Muscle layer of duodenum (tissue), 2 donors: ENCODE data around the gene WDFY1.

ENCODE experiments used
- H3K27ac ChIP-seq: one replicate; pipeline ENCODE4 v1.7.0; 2013; ENCODE audit warnings: mild to moderate bottlenecking, low read length
- H3K27me3 ChIP-seq: one replicate; pipeline ENCODE4 v1.7.0; 2013; ENCODE audit warnings: low read depth, mild to moderate bottlenecking, control low read depth, low read length
- H3K36me3 ChIP-seq, 2 donors: one replicate each; pipeline ENCODE4 v1.7.0; 2013; ENCODE audit warnings: low read length in 2 of 2, control low read depth in 1 of 2, mild to moderate bottlenecking in 1 of 2; ENCODE audit not compliant: insufficient read depth in 2 of 2, control insufficient read depth in 1 of 2
- H3K4me1 ChIP-seq, 2 donors: one replicate each; pipeline ENCODE4 v1.7.0; 2013; ENCODE audit warnings: low read length in 2 of 2, mild to moderate bottlenecking in 2 of 2, control low read depth in 1 of 2, moderate library complexity in 1 of 2; ENCODE audit not compliant: insufficient read depth in 2 of 2, control insufficient read depth in 1 of 2
- H3K4me3 ChIP-seq, 2 donors: one replicate each; pipeline ENCODE4 v1.7.0; 2013; ENCODE audit warnings: low read length in 2 of 2, low read depth in 1 of 2, mild to moderate bottlenecking in 1 of 2
- H3K9me3 ChIP-seq, 2 donors: one replicate each; pipeline ENCODE4 v1.7.0; 2013; ENCODE audit warnings: low read length in 2 of 2, control low read depth in 1 of 2, mild to moderate bottlenecking in 1 of 2; ENCODE audit not compliant: control insufficient read depth in 1 of 2
- donor health status: healthy.

Gene WDFY1

DNA sequence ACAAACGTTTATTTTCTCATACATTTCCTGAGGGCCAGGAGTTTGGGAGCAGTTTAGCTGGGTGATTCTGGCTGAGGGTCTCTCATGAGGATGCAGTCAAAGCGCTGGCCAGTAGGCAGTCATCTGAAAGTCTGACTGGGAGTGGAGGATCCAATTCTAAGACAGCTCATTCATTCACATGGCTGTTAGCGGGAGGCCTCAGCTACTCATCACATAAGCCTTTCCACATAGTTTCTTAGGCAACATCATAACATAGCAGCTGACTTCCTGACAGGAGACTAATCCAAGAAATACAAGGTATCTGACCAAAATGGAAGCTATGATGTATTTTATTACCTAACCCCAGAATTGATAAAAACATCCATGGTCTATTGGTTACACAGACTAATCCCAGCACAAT, 9.3 kb upstream of the WDFY1 start:
- Histone ChIP-seq H3K4me3 (no peak overlapping the region), H3K27ac (no peak overlapping the region), H3K4me1 (peaks cover 20% of the 10 kb centered on the region in 2 donors), H3K9me3 (no peaks in the 10 kb centered on the region), H3K36me3 (peaks cover 0 to under 1% of the 10 kb centered on the region in 2 donors), H3K27me3 (no peaks in the 10 kb centered on the region)

DNA sequence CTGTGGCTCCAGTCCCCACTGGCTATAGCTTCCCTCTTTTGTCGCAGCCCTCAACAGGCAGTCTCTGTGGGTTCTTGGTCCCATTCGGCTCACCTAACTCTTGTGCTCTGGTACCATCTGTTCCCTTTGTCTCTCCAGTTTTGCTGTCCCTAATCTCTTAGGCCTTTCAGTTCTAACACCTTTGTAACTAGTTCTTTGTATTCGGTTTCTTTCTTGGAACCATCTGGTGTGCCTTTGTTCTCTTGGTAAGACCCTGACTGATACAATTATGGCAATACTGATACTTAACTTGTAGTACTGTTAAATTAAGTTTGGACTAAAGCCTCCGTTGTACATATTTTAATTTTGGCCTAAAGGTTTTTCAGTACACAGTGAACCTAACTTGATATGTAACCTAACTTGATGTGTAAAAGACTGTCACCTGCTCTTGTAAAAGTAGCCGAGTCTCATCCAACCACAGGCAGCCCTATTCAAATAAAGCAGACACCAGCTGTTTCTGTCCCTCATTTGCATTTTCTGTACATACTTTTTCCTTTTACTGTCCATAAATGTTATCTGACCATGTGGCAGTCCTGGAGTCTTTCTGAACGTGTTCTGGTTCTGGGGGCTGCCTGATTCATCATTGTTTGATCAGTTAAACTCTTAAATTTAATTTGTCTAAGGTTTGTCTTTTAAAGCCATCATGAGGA, 7.3 kb upstream of the WDFY1 start:
- Histone ChIP-seq H3K36me3 (no peaks in the 10 kb centered on the region), H3K4me1 (peaks cover 5 to 7% of the 10 kb centered on the region in 2 donors), H3K4me3 (no peak overlapping the region), H3K9me3 (no peaks in the 10 kb centered on the region), H3K27ac (no peak overlapping the region), H3K27me3 (no peaks in the 10 kb centered on the region)

DNA sequence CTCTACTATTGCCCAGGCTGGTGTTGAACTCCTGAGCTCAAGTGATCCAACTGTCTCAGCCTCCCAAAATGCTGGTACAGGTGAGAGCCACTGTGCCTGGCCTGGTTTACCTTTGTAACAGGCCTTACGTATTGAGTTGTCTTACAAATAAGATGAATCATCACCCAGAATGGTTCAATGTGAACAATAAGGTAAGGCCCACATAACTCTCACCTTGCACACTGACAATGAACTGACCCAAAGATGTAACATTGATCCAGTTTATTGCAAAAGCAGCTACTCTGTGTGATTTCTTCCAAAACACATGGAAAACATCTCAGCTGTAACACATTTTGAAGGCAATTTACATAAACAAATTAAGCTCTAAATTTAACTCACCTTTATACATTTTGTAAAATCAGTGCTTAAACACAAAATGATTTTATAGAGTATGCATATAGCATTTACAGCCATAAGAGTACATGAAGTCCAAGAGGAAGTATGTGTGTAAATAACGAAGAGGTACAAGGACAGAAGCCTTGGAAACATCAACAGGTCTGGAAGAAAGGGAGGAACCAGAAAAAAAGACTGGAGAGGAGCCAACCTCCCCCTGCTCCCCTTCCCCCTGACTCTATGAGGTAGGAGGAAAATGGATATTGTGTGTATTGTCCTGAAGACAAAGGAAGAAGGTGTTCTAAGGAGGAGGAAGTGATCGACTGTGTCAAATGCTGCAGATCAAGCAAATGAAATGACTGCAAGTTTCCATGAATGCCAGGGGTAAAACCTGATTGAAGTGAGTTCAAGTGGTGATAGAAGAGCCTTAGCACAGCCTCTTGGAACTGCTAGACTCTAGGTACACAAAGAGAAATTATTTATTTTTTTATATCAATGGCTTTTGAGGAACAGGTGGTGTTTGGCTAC, 5.6 kb upstream of the WDFY1 start:
- Histone ChIP-seq H3K27me3 (no peaks in the 10 kb centered on the region), H3K4me1 (peaks cover under 1 to 6% of the 10 kb centered on the region in 2 donors), H3K27ac (peak overlapping the region; percentile 5), H3K36me3 (no peaks in the 10 kb centered on the region), H3K4me3 (no peak overlapping the region), H3K9me3 (no peaks in the 10 kb centered on the region)

DNA sequence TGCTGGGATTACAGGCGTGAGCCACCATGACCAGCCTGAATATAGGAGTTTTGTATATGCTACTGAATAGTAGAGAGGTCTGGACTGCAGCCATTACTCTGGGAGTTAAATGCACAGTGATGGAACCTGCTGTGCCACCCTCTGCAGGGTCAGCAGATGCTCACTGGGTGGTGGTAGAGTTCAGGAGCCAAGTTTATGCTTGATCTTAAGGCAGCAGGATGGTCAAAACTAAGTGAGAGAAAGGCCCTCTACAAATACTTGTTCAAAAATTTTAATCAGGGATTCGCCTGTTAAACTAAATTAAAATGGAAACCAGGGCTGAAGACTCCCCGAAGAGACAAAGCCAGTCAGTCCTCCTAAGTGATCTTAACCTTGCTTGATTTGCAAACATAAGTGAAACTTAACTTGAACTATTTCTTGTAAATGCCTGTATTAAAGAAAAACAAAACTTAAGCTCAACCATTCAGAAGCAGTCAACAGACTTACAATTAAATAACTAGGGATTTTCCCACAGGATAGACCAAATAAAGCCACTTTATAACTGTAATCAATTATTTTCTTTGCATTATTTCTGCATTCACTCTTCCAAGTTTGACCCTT, 4.2 kb upstream of the WDFY1 start:
- Histone ChIP-seq H3K27ac (no peak overlapping the region), H3K4me1 (peaks cover 3 to 11% of the 10 kb centered on the region in 2 donors)

DNA sequence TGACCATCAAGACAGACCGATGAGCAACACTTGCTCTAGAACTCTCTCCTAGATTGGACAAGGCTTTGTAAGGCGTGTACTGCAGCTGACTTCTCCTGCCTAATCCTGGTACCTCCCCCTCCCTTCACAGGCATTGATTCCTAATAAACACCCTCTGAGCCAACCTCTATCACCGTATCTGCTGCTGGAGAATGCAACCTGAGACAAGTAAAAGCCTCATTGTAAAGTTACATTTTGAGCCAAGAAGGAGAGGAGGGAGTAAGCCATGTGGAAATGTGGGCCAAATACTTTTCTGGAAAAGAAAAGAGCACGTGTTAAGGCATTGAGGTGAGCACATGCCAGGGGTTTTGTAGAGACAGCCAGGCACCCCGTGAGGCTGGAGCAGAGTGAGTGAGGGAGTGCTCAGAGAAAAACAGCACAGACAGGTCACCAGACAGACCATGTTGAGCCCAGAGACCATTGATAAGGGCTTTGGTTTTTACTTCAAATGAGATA, 2.6 kb upstream of the WDFY1 start:
- no peaks in the 10 kb centered on the region for H3K9me3 ChIP-seq
- no peaks in the 10 kb centered on the region for H3K27me3 ChIP-seq
- no peak overlapping the region for H3K4me3 ChIP-seq
- peaks cover 7 to 18% of the 10 kb centered on the region in 2 donors for H3K4me1 ChIP-seq
- no peak overlapping the region for H3K27ac ChIP-seq
- H3K36me3 ChIP-seq, result peaks cover 0 to 5% of the 10 kb centered on the region in 2 donors

More for the DNA sequence above, 4.2 kb upstream of the WDFY1 start:
- Histone ChIP-seq H3K4me3 (no peak overlapping the region), H3K27me3 (no peaks in the 10 kb centered on the region), H3K36me3 (peaks cover 0 to 5% of the 10 kb centered on the region in 2 donors), H3K9me3 (no peaks in the 10 kb centered on the region)

DNA sequence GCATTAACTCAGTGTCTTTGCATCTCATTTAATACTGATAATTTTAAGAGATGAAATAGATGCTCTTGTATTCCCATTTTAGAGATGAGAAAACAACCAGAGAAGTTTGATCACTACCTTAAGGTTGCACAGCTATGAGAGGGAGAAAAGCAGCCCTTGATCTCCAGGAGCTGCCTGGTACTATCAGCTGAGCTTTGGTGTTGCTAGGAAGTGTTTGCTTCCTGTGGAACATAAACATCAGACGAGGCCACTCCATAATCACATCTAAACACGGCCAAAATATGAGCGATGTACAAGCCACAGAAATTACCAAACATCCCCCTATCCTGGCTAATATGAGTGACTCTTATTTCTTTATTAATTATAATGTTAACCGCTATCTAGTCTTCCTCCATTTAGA, 620 bp upstream of the WDFY1 start:
- no peaks in the 10 kb centered on the region for H3K27me3 ChIP-seq
- H3K27ac ChIP-seq, result no peak overlapping the region
- no peaks in the 10 kb centered on the region for H3K9me3 ChIP-seq
- H3K36me3 ChIP-seq, result peaks cover 0 to 5% of the 10 kb centered on the region in 2 donors
- peak overlapping the region; percentile 79 to 99 for H3K4me3 ChIP-seq
- peaks cover 10 to 18% of the 10 kb centered on the region in 2 donors for H3K4me1 ChIP-seq

DNA sequence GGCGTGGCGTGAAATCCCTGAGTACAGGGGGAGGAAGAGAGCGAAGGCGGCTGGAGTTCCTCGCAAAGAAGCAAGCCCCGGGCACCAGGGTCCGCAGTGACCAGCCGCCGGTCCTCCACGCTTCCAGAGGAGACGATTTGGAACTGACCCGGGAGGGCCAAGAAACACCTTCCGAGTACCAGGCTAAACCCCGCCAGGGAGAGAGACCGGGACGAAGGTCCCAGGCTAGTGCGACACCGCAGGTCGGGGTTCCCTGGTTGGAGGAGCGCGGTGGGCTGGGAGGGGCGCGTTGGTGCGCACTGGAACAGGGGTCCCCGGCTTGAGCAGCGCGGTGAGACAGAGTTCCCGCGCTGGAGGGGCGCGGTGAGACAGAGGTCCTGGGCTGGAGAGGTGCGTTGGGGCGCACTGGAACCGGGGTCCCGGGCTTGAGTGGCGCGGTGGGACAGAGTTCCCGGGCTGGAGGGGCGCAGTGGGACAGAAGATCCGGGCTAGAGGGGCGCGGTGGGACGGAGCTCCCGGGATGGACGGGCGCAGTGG, 901 bp downstream of the WDFY1 start:
- peaks cover 0 to 5% of the 10 kb centered on the region in 2 donors for H3K36me3 ChIP-seq
- peak overlapping the region; percentile 77 for H3K27ac ChIP-seq
- no peaks in the 10 kb centered on the region for H3K9me3 ChIP-seq
- peak overlapping the region; percentile 79 to 99 for H3K4me3 ChIP-seq
- H3K27me3 ChIP-seq, result no peaks in the 10 kb centered on the region
- H3K4me1 ChIP-seq, result peaks cover 10 to 18% of the 10 kb centered on the region in 2 donors

DNA sequence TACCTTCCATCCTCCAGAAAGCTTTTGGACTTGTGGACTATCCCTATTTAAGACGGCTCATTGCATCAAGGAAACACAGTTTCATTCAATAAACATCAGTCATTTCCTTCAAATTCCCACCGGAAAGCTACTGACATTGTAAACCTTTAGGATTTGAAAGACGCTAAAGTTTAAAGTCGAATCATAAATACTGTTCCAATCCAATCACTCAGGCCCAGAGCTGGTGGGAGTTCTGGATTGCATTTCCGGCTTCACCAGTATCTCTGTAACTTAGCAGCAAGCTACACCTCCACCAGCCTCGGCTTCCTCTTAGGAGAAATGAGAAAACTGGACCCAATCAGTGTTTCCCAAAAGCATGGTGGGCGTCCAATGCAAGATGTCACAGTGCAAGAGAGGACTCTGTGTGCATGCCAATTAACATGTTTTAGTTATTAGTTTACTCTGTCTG, 1.6 kb downstream of the WDFY1 start:
- Histone ChIP-seq H3K27me3 (no peaks in the 10 kb centered on the region), H3K4me1 (peaks cover 10 to 23% of the 10 kb centered on the region in 2 donors), H3K9me3 (no peaks in the 10 kb centered on the region), H3K36me3 (peaks cover 0 to 5% of the 10 kb centered on the region in 2 donors), H3K4me3 (peak overlapping the region; percentile 79 to 99), H3K27ac (peak overlapping the region; percentile 77)

DNA sequence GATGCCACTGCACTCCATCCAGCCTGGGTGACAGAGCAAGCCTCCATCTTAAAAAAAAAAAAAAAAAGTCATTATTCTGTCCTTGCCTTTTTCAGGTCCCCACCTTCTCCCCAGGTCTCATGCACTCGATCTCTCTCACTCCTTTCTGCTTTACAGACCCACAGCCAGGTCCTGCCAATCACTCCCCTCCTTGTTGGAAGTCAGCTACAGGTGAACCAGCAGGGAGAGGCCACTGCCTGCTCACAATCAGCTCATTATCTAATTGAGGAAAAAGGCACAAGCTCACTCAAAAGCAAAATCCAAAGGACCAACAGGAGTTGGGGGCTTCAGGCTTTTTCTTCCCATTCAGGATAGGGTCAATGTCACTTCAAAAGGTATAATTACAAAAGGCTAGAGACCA, 2.0 kb downstream of the WDFY1 start:
- peak overlapping the region; percentile 79 to 99 for H3K4me3 ChIP-seq
- H3K27ac ChIP-seq, result no peak overlapping the region
- H3K4me1 ChIP-seq, result peaks cover 10 to 28% of the 10 kb centered on the region in 2 donors

DNA sequence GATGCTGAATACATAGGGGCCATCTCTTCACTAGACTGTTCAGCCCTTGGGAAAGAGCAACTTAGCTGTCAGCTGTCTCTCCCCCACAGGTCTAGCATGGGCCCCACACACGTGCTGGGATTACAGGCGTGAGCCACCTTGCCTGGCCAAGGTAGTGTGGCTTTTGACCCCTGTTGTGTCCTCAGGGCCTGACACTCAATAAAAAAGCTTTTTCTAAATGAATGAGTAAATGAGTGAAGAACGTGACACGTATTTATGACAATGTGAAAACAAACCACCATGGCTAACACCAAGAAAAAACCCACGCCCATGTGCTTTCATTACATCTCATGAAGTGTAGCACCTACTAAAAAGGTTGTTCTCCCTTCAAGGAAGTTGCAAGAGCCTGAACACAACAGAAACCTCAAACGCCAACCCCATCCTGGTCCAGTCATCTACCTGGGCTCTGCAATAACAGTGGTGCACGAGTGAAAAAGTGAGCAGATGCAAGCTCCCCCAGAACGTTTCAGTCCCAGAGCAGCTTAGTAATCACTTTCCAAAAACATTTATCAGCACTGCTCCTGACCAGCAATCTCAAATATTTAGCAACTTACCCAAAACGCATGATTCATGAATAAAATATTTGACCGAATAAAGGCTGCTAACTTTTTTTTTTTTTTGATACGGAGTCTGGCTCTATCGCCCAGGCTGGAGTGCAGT, 3.4 kb downstream of the WDFY1 start:
- no peaks in the 10 kb centered on the region for H3K9me3 ChIP-seq
- H3K27me3 ChIP-seq, result no peaks in the 10 kb centered on the region
- H3K4me1 ChIP-seq, result peaks cover 18 to 42% of the 10 kb centered on the region in 2 donors
- no peak overlapping the region for H3K27ac ChIP-seq
- peaks cover 0 to 5% of the 10 kb centered on the region in 2 donors for H3K36me3 ChIP-seq
- H3K4me3 ChIP-seq, result no peak overlapping the region

More for the DNA sequence above, 2.0 kb downstream of the WDFY1 start:
- no peaks in the 10 kb centered on the region for H3K27me3 ChIP-seq
- H3K36me3 ChIP-seq, result peaks cover 0 to 5% of the 10 kb centered on the region in 2 donors
- no peaks in the 10 kb centered on the region for H3K9me3 ChIP-seq
